DND-41 (cell line): ENCODE results near the gene ADGRG6.

ENCODE experiments used
- ATAC-seq: fragments of 200-7000 bp; cut with Tn5 transposase; 3 replicates; pipeline ENCODE4 v1.9.1; 2021; ENCODE audit warnings: low read depth; ENCODE audit not compliant: insufficient read depth
- DNase-seq: peaks from one replicate; pipeline ENCODE4 v3.0.0-alpha.2; 2020
- H2AFZ ChIP-seq: 2 replicates; pipeline ENCODE4 v1.6.0; 2012; ENCODE audit warnings: low read depth, low read length
- H3K27ac ChIP-seq: 2 replicates; pipeline ENCODE4 v1.5.1; 2012; ENCODE audit warnings: low read length, inconsistent platforms
- H3K27me3 ChIP-seq: fragments of 200-600 bp; sonication (generic); 2 replicates; pipeline ENCODE4 v1.6.0; 2012; ENCODE audit warnings: low read length, mild to moderate bottlenecking, inconsistent platforms; ENCODE audit not compliant: insufficient read depth, poor library complexity
- H3K36me3 ChIP-seq: 2 replicates; pipeline ENCODE4 v1.5.1; 2012; ENCODE audit warnings: low read length, inconsistent platforms; ENCODE audit not compliant: insufficient read depth
- H3K4me1 ChIP-seq: 2 replicates; pipeline ENCODE4 v1.5.1; 2012; ENCODE audit warnings: mild to moderate bottlenecking, low read length; ENCODE audit not compliant: insufficient read depth
- H3K4me2 ChIP-seq: 2 replicates; pipeline ENCODE4 v1.6.0; 2012; ENCODE audit warnings: mild to moderate bottlenecking, moderate library complexity, low read length, inconsistent platforms; ENCODE audit not compliant: insufficient read depth
- H3K4me3 ChIP-seq, 2 experiments: fragments of 200-600 bp in 1 of 2; shearing (Covaris generic) in 1 of 2; 2 replicates each; pipeline ENCODE4 v1.5.1; 2012 to 2016; ENCODE audit warnings: inconsistent platforms in 2 of 2, low read length in 2 of 2, mild to moderate bottlenecking in 2 of 2, low read depth in 1 of 2, moderate library complexity in 1 of 2
- H3K79me2 ChIP-seq: 2 replicates; pipeline ENCODE4 v1.6.0; 2012; ENCODE audit warnings: low read length, inconsistent platforms; ENCODE audit not compliant: insufficient read depth
- H3K9ac ChIP-seq: 2 replicates; pipeline ENCODE4 v1.6.0; 2012; ENCODE audit warnings: low read depth, mild to moderate bottlenecking, inconsistent platforms, low read length, moderate library complexity
- H3K9me3 ChIP-seq: 2 replicates; pipeline ENCODE4 v1.5.1; 2012; ENCODE audit warnings: low read length, moderate library complexity, mild to moderate bottlenecking, inconsistent platforms; ENCODE audit not compliant: insufficient read depth, severe bottlenecking
- H4K20me1 ChIP-seq: 2 replicates; pipeline ENCODE4 v1.6.0; 2012; ENCODE audit warnings: low read length; ENCODE audit not compliant: insufficient read depth
- CTCF ChIP-seq: IDR thresholded peaks from 2 replicates; pipeline ENCODE4 v1.5.1; 2012; ENCODE audit warnings: borderline replicate concordance, low read length, moderate library complexity, mild to moderate bottlenecking; ENCODE audit not compliant: poor library complexity, severe bottlenecking; ENCODE audit errors: extremely low read depth
- EZH2 ChIP-seq: IDR thresholded peaks from 3 replicates; pipeline ENCODE4 v1.6.1; 2012; ENCODE audit warnings: borderline replicate concordance, low read depth, mild to moderate bottlenecking, moderate library complexity, low read length, inconsistent platforms; ENCODE audit not compliant: severe bottlenecking

The ADGRG6 gene

GRCh38 chr6:142444881-142445301 is 143.1 kb downstream of the ADGRG6 start:
- ATAC-seq (no peak), DNase-seq (no peak)
- Histone ChIP-seq H3K9ac (no peak overlapping the region), H3K27ac (no peak overlapping the region), H3K9me3 (no peaks in the 10 kb centered on the region), H3K4me2 (no peak overlapping the region), H3K4me3 (no peak overlapping the region), H3K36me3 (no peaks in the 10 kb centered on the region), H3K27me3 (peaks cover 3% of the 10 kb centered on the region), H3K79me2 (no peaks in the 10 kb centered on the region), H2AFZ (no peak overlapping the region), H4K20me1 (no peaks in the 10 kb centered on the region), H3K4me1 (no peaks in the 10 kb centered on the region)
- TF ChIP-seq CTCF (no peak), EZH2 (no peak)

- Histone ChIP-seq H3K36me3 (no peaks in the 10 kb centered on the region), H3K9ac (no peak overlapping the region), H3K4me1 (no peaks in the 10 kb centered on the region), H4K20me1 (no peaks in the 10 kb centered on the region), H2AFZ (no peak overlapping the region), H3K4me2 (no peak overlapping the region), H3K9me3 (no peaks in the 10 kb centered on the region), H3K27ac (no peak overlapping the region), H3K79me2 (no peaks in the 10 kb centered on the region), H3K27me3 (peaks cover 3% of the 10 kb centered on the region), H3K4me3 (no peak overlapping the region)
- no peak for ATAC-seq
- DNase-seq = no peak
- TF ChIP-seq CTCF (no peak), EZH2 (no peak)
These were observed 144.4 kb downstream of the ADGRG6 start for GRCh38 chr6:142446168-142446567.

GRCh38 chr6:142446576-142446975 is 144.8 kb downstream of the ADGRG6 start:
- Histone ChIP-seq H4K20me1 (no peaks in the 10 kb centered on the region), H2AFZ (no peak overlapping the region), H3K36me3 (no peaks in the 10 kb centered on the region), H3K4me3 (no peak overlapping the region), H3K9me3 (no peaks in the 10 kb centered on the region), H3K4me2 (no peak overlapping the region), H3K27ac (no peak overlapping the region), H3K79me2 (no peaks in the 10 kb centered on the region), H3K27me3 (peaks cover 3% of the 10 kb centered on the region), H3K9ac (no peak overlapping the region), H3K4me1 (no peaks in the 10 kb centered on the region)
- TF ChIP-seq CTCF = no peak
- no peak for TF ChIP-seq EZH2
- DNase-seq (no peak), ATAC-seq (no peak)
